ENCODE measurements around the gene GYG1.
"Not testable (repeated sequence)": the region's sequence is repeated elsewhere in the genome, so short reads cannot be mapped to it uniquely, and the experiment has no call there.

Gene GYG1

DNA sequence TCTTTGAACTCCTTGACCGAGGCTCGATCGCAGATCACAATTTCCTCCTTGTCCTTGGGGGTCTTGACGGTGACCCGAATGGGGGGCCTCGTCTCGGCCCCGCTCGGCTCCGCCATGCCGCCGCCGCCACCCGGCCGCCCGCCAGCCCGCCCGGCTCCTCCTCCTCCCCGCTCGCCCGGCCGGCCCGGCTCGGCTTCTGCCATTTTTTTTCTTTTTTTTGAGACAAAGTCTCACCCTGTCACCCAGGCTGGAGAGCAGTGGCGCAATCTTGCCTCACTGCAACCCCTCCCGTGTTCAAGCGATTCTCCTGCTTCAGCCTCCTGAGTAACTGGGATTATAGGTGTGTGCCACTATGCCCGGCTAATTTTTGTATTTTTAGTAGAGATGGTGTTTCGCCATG lies 3.8 kb upstream of the GYG1 start:
- DNase-seq (ENCODE audit: low read depth, low spot score), result not testable (repeated sequence)

DNA sequence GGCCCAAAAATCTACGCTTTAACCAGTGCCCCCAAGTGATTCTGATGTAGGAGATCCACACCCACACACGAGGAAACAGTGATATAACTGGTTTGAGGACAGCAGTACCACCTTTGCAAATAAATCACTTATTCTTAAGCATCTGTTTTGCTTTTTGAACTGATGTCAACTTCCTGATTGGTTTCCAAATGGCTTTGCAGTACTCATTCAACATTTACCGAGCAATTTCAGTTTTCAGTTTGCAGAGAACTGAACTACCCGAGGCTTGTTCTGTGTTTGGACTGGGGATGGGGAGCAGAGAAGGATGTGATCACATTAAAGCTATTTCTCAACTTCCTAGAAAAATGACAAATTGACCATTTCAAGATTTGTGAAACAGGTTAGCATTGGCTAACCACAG lies 1.1 kb upstream of the GYG1 start:
- DNase-seq (ENCODE audit: low read depth, low spot score), result no peak

DNA sequence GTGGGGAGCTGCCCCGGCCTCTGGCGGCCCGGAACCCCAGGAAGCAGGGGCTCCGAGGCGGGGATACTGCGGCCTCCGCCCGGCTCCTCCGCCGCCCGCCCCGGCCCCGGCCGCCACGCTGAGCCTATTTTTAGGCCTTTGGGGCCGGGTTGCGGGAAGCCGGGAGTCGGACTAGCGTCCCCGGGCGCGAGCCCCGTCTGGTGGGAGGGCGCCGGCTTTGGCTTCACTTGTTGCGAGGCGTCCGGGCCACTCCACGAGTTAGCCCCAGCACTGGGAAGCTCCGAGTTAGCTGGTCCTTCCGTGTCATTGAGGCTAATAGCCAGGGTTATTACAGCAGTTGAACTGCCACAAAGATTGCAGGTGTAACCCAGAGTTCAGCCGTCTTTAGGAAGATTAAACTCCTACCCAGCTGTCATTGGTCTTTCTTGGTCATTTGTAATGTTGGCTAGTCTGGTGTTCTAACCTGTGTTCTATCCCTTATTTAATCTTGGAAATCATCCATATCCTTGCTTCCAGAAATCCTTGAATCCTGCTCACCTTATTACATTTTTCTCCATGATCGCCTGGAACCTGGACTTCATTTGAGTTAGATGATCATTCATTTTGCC lies 791 bp downstream of the GYG1 start:
- no peak for DNase-seq (ENCODE audit: low read depth, low spot score)

DNA sequence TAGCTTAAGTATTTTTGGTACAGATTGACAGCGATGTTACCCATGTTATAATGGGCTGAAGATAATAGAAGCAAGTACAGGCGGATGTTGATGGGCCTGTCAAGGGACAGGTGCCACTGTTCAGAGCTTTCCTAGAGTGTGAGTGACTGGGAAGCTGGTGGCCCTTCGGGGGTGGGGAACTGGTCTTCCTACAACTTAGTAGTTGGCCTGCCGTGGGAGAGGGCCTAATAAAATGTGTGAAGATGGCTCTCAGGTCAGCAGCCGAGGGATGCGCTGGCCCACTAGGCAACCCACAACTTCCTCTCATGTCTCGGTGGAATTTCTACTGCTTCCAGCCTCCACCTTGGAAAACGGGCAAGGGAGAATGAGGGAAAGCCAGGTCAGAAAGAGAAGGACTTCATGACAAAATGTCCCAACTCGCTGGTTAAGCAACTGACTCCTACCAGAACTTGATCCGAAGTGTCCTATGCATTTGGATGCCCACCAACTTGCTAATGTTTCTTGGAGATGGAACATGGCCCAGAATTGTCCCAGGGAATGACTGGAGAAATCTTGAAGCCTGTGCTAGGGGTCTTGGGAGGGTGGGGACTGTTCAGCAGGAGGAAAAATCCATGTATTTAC lies 1.4 kb downstream of the GYG1 start:
- no peak for DNase-seq (ENCODE audit: low read depth, low spot score)

- no peak for DNase-seq (ENCODE audit: low read depth, low spot score)
Measured at GRCh38 chr3:148997623-148998022, 6.3 kb downstream of the GYG1 start.

- DNase-seq (ENCODE audit: low read depth, low spot score), result no peak
Measured at GRCh38 chr3:148998297-148998696, 7.0 kb downstream of the GYG1 start.

DNA sequence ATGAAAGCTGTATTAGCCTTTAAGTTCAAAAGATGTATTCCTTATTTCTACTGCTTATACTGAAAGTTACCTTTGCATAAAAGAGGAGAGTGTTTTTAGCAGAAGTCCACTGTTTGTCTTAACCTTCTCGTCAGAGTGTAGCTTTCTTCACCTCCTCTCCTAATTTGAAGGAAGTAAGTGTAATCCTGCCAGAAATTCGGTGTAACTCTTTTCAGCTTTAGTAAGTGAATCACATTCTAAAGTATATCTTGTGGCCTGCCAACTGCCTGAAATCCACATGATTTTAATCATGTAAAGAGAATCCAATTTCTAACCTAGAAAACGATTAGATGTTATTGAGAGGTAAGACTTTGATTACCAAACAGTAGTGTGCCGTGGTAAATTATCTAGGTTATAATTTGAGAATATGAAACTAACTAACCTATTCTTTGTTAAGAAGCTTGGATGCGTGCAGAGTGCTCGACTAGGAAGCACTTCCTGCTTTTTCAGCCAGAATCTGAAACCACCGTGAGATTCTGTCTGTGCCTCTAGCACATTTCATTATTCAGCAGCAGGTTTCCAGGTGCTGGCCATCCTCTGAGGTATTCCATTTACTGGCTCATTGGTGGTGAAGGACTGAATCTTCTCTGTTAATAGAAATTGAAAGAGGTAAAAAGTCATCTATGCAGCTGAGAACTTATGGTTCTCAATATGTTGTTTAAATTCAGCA lies 7.5 kb downstream of the GYG1 start:
- DNase-seq (ENCODE audit: low read depth, low spot score), result no peak

DNA sequence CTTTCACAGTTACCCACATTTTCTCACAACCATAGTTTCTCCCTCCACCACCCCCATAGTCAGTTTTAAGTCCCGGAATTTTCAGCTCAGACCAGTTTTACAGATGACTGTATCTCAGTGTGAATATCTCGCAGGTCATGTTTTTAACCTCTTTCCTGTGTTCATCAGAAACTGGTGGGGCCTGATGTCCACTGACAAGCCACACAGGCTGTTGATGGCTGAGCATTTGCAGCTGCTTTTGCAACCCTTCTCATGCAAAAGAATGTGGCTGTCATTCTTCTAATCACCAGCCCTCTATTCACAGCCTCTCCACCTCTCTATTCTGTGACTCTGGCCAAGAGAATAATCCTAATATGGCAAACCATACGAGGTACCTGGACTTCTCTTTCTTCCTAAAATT lies 8.5 kb downstream of the GYG1 start:
- no peak for DNase-seq (ENCODE audit: low read depth, low spot score)

DNA sequence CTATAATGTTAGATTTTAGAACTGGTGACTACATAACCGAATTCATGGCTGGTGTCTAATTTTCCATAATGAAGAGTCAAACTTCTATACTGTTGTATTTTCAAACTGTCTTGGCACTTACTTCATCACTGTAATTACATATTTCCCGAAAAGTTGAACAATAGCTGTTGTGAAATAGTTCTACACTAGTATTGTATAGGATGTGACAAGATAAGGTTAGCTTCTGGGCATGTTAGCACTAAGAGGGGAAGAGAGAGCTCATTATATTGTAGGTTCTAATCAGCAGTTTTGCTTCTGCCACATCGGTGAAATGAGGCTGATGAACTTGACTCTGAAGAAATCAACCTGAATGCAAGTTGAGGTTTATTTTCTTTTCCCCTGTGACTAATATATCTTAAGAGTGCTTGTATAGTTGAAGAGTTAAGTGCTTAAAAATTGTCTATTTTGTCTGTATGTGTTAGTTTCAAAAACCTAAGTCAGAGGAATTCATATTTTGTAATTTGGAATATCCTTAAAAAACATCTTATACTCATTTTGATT lies 8.9 kb downstream of the GYG1 start:
- no peak for DNase-seq (ENCODE audit: low read depth, low spot score)

- no peak for DNase-seq (ENCODE audit: low read depth, low spot score)
Measured at GRCh38 chr3:149001727-149002126, 10.4 kb downstream of the GYG1 start.

GRCh38 chr3:149003653-149004305 lies 12.4 kb downstream of the GYG1 start:
- no peak for DNase-seq (ENCODE audit: low read depth, low spot score)

GRCh38 chr3:149004622-149005021 lies 13.3 kb downstream of the GYG1 start:
- no peak for DNase-seq (ENCODE audit: low read depth, low spot score)

GRCh38 chr3:149005416-149005815 lies 14.1 kb downstream of the GYG1 start:
- DNase-seq (ENCODE audit: low read depth, low spot score), result no peak

- no peak for DNase-seq (ENCODE audit: low read depth, low spot score)
Measured at GRCh38 chr3:149007567-149008257, 16.4 kb downstream of the GYG1 start.

GRCh38 chr3:149009732-149010131 lies 18.4 kb downstream of the GYG1 start:
- DNase-seq (ENCODE audit: low read depth, low spot score), result no peak

DNA sequence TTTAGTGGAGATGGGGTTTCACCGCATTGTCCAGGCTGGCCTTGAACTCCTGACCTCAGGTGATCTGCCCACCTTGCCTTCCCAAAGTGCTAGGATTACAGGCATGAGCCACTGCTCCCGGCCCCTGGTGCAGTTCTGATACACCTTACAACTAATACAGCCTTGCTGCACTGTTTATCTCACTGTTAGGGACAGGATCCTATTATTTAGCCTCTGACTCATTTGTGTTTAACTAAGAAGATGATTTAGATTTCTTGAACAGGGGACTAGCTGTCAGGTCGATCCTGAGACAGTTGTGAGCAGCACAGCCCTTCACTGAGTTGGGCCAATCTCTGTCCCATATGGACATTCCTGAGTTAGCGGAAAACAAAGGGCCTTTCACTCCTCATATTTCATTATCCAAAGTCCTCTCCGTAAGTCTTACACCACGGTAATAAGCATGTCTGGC lies 19.2 kb downstream of the GYG1 start:
- no peak for DNase-seq (ENCODE audit: low read depth, low spot score)

- no peak for DNase-seq (ENCODE audit: low read depth, low spot score)
Measured at GRCh38 chr3:149010966-149011365, 19.6 kb downstream of the GYG1 start.

- DNase-seq (ENCODE audit: low read depth, low spot score), result no peak
Measured at GRCh38 chr3:149011676-149012075, 20.3 kb downstream of the GYG1 start.

DNA sequence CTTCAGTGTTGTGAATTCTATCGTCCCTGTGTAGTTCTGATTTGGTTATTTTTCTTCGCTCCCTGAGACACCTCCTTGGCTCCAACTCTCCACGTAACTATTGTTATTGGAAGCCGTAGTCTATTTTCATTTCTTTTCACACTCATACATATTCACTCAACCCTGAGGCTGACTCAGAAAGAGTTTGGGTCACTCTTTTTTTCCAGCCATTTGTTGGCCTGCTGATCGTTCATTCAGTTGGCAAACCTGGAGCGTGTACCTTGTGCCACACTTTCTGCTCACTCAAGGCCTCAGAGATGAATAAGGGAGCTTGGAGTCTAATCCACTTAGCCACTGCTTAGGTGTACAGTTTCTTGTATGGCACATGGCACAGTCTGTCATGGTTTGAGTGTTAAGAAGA lies 22.4 kb downstream of the GYG1 start:
- no peak for DNase-seq (ENCODE audit: low read depth, low spot score)

DNA sequence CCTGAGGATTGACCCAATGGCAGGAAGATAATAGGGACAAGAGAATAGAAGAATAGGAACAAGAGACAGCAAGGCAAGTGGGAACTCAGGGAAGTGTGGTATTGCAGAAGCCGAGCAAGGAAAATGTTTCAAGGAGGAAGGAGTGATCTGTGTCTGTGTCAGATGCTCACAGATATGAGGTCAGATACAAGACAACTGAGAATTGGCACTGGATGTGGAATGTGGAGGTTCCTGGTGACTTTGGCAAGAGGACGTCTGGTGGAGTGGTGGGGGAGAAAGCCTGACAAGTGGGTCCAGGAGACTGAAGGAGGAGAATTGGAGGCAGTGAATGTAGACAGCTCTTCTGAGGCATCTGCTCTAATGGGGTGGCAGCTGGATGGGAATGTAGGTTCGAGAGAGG lies 24.1 kb downstream of the GYG1 start:
- no peak for DNase-seq (ENCODE audit: low read depth, low spot score)

GRCh38 chr3:149016242-149016641 lies 24.9 kb downstream of the GYG1 start:
- no peak for DNase-seq (ENCODE audit: low read depth, low spot score)

All from brain pericyte (primary cell).